Measurements from ENCODE around the gene MYCL. TPM values are rescaled to one million over a fixed set of nuclear protein-coding genes. Genes with fewer than 3 reads are reported as not detected.

MYCL gene
- total and polyA plus RNA-seq, 3 experiments from 2014 or later, result 0.24 TPM; not detected in 2

DNA sequence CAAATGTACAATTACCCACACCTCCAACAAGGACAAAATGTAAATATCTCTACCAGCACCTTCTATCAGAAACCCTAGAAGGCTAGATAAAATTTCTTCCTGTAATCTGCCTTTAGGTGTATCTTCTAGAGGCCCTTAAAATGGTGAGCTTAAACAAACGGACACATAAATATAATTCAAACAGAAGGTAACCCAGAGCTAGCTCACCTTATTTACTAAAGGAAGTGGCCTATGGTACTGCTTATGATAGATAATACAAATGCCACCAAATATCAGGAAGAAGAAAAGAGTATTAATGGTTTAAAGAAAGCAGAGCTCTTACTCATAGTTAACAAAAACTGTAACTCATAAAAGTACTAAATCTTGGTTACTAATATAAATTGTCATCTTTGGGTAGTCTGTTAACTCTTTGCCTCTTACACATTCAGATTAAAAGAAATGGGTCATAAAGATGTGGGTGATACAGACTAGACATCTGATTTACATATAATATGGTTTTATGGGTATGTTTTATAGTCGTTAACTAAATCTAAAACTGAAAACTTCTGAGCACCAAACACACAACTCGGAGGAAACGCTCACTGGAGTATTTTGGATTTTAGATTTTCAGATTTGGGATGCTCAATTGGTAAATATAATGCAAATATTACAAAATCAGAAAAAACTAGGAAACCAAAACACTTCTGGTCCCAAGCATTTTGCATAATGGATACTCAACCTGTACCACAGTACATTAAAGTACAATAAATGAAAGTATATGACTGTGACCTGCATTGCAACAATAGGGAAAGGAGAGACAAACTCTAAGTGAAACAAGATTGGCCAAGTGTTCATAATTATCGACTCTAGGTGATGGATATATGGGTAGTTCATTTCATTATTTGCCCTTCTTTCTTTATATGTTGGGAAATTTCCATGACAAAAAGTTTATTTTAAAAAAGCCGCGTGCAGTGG is 41.6 kb downstream of the MYCL start:
- no peaks in the 10 kb centered on the region for H3K36me3 ChIP-seq (ENCODE audit: insufficient read depth, low read length)
- no peak overlapping the region for H3K4me3 ChIP-seq (ENCODE audit: low read length)
- H3K27me3 ChIP-seq (ENCODE audit: insufficient read depth, low read length, poor library complexity, severe bottlenecking), result no peaks in the 10 kb centered on the region
- POLR2A ChIA-PET, result interaction anchor here (0.7 kb wide), 1 partner anchor 144 kb away, joined by 3 read pairs; no protein-coding TSS in a partner anchor
- no peak for DNase-seq
- CTCF ChIA-PET, result interaction anchor here (1.2 kb wide), 1 partner anchor 61 kb away, joined by 3 read pairs; no protein-coding TSS in a partner anchor
- no peaks in the 10 kb centered on the region for H3K9me3 ChIP-seq (ENCODE audit: low read length)
- H3K4me1 ChIP-seq (ENCODE audit: insufficient read depth, low read length), result no peaks in the 10 kb centered on the region
- Mint-ChIP-seq H3K4me1 (peaks cover 9 to 28% (median 22%) of the 10 kb centered on the region in 3 donors), H3K9me3 (no peaks in the 10 kb centered on the region), H3K27me3 (no peaks in the 10 kb centered on the region), H3K36me3 (peaks cover 7 to 33% (median 16%) of the 10 kb centered on the region in 3 donors), H3K27ac (peak overlapping the region in 1 of 8 donors; percentile 39), H3K4me3 (no peak overlapping the region)
- no peak overlapping the region for H3K27ac ChIP-seq (ENCODE audit: low read depth, low read length)

DNA sequence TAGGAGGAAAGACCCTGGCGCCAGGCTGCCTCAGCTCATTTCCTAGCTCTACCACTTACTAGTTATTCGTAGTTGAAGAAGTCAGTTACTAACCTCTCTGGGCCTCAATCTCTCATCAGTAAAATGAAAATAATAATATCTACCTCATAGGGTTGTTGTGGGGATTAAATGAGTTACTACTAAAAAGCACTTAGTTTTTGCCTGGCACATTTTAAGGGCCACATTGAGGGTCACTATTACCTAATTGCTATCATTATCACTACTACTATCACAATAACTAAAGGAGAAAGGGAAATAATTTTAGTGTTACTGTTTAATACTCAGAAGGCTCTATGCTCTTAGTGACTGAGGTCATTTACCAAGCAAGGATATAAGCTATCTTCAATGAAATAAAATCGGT is 43.4 kb downstream of the MYCL start:
- Mint-ChIP-seq H3K27me3 (no peaks in the 10 kb centered on the region), H3K27ac (no peak overlapping the region), H3K4me3 (no peak overlapping the region), H3K4me1 (peaks cover 0 to 21% (median 14%) of the 10 kb centered on the region in 3 donors), H3K9me3 (no peaks in the 10 kb centered on the region), H3K36me3 (peaks cover 3 to 39% (median 8%) of the 10 kb centered on the region in 3 donors)
- Histone ChIP-seq H3K27me3 (ENCODE audit: insufficient read depth, low read length, poor library complexity, severe bottlenecking) (no peaks in the 10 kb centered on the region), H3K4me3 (ENCODE audit: low read length) (no peak overlapping the region), H3K27ac (ENCODE audit: low read depth, low read length) (no peak overlapping the region), H3K9me3 (ENCODE audit: low read length) (no peaks in the 10 kb centered on the region), H3K36me3 (ENCODE audit: insufficient read depth, low read length) (no peaks in the 10 kb centered on the region), H3K4me1 (ENCODE audit: insufficient read depth, low read length) (no peaks in the 10 kb centered on the region)
- POLR2A ChIA-PET, result no interaction called here
- CTCF ChIA-PET, result no interaction called here
- DNase-seq, result no peak

DNA sequence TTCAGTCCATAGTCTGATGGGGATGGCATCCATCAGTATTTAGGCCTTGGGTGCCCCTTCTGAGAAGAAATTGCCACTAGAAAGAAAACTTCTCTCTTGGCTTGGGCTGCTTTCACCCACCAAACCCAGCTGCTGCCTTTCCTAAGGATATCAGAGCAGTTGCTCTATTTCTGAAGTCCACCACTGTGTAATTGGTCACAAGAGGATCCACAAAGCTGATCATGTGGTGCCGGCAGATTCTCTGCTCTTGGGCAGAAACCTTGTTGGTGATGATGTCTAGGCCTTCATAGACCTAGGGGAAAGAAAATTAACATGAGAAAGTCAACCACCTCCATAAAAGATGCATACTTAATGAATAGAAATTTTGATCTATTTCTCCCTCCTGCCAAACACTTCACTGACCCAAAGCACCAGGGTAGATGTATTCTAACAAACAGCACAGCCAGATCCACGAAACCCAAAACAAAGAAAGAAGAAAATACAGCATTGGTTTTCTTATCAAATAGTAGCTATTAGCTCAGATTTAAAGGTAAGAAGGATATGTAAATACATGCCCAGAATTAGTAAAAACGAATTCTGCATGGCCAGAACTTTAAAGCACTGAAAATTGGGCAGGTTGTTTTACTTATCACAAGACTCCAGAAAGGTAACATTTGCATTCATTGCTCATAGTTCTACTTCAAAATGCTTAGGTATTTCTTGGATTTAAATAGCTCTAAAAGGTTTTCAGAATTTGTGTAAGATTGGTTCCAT is 44.4 kb downstream of the MYCL start:
- H3K27me3 ChIP-seq (ENCODE audit: insufficient read depth, low read length, poor library complexity, severe bottlenecking), result no peaks in the 10 kb centered on the region
- Mint-ChIP-seq H3K36me3 (peaks cover 3 to 45% (median 8%) of the 10 kb centered on the region in 3 donors), H3K27ac (peak overlapping the region in 3 of 8 donors; percentile 11 to 17 (median 12)), H3K9me3 (no peaks in the 10 kb centered on the region), H3K27me3 (no peaks in the 10 kb centered on the region), H3K4me1 (peaks cover 0 to 17% (median 14%) of the 10 kb centered on the region in 3 donors), H3K4me3 (no peak overlapping the region)
- DNase-seq, result no peak
- H3K4me1 ChIP-seq (ENCODE audit: insufficient read depth, low read length), result no peaks in the 10 kb centered on the region
- POLR2A ChIA-PET, result no interaction called here
- H3K9me3 ChIP-seq (ENCODE audit: low read length), result no peaks in the 10 kb centered on the region
- CTCF ChIA-PET, result no interaction called here
- no peak overlapping the region for H3K27ac ChIP-seq (ENCODE audit: low read depth, low read length)
- no peak overlapping the region for H3K4me3 ChIP-seq (ENCODE audit: low read length)
- H3K36me3 ChIP-seq (ENCODE audit: insufficient read depth, low read length), result no peaks in the 10 kb centered on the region

DNA sequence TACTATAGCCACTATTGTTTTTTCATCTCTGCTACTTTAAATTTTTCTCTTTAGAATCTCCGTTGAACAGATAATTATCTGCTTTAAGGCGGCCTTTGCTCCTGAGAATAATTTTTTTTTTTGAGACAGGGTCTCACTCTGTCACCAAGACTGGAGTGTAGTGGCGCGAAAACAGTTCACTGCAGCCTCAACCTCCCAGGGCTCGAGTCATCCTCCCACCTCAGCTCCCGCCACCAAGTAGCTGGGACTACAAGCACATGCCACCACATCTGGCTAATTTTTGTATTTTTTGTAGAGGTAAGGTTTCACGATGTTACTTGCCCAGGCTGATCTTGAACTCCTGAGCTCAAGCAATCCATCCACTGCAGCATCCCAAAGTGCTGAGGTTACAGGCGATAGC is 47.0 kb downstream of the MYCL start:
- no peak for DNase-seq
- POLR2A ChIA-PET, result no interaction called here
- H3K4me1 Mint-ChIP-seq, result peaks cover 4 to 9% (median 7%) of the 10 kb centered on the region in 3 donors
- no peaks in the 10 kb centered on the region for H3K27me3 Mint-ChIP-seq
- Histone ChIP-seq H3K36me3 (ENCODE audit: insufficient read depth, low read length) (no peaks in the 10 kb centered on the region), H3K4me1 (ENCODE audit: insufficient read depth, low read length) (peaks cover 6% of the 10 kb centered on the region), H3K4me3 (ENCODE audit: low read length) (no peak overlapping the region), H3K27me3 (ENCODE audit: insufficient read depth, low read length, poor library complexity, severe bottlenecking) (no peaks in the 10 kb centered on the region), H3K27ac (ENCODE audit: low read depth, low read length) (no peak overlapping the region), H3K9me3 (ENCODE audit: low read length) (no peaks in the 10 kb centered on the region)
- H3K36me3 Mint-ChIP-seq, result peaks cover 3 to 39% (median 5%) of the 10 kb centered on the region in 3 donors
- no peaks in the 10 kb centered on the region for H3K9me3 Mint-ChIP-seq
- CTCF ChIA-PET, result interaction anchor here (0.8 kb wide), 1 partner anchor 9 kb away, joined by 4 read pairs; no protein-coding TSS in a partner anchor
- H3K27ac Mint-ChIP-seq, result peak overlapping the region in 1 of 8 donors; percentile 23
- H3K4me3 Mint-ChIP-seq, result no peak overlapping the region

DNA sequence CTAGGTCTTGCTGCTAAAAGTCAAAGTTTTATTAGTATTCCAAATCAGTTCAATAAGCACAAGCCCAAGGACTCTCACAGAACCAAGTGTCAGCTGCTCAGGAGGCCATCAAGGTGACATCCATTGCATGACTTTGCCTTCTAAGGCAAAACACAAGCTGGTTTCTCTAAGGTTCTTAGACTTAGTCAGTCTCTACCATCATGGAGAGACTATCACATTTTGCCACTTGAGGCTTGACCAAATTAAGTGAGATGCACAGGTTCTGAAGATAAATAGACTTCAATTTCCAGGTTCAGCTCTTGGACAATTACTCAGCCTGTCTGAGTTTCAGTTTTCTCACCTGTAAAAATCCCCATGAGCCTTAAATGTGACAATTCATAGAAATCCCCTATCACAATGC is 47.4 kb downstream of the MYCL start:
- POLR2A ChIA-PET, result no interaction called here
- no peaks in the 10 kb centered on the region for H3K9me3 Mint-ChIP-seq

DNA sequence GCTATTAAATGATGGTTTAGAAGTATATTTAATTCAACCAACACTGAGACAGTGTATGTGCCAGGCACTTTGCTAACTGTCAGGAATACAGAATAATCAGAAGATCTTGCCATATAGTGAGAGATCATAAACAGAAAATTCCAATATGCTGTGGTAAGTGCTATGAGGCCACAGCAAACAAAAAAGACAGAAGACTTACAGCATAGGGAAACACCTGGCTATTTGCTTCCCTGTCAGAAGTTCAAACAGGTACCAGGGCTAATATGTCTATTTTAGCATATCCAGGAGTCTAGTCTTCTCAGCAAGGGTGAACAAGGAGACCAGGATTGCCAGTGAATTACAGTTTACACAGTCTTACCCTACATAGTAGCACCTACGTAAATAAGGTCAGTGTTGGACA is 48.8 kb downstream of the MYCL start:
- peaks cover 3 to 49% (median 9%) of the 10 kb centered on the region in 3 donors for H3K36me3 Mint-ChIP-seq
- H3K4me1 Mint-ChIP-seq, result peaks cover 4 to 6% (median 6%) of the 10 kb centered on the region in 3 donors
- DNase-seq, result no peak
- H3K9me3 ChIP-seq (ENCODE audit: low read length), result no peaks in the 10 kb centered on the region
- H3K27ac ChIP-seq (ENCODE audit: low read depth, low read length), result no peak overlapping the region
- CTCF ChIA-PET, result no interaction called here
- H3K27me3 Mint-ChIP-seq, result no peaks in the 10 kb centered on the region
- POLR2A ChIA-PET, result no interaction called here
- no peaks in the 10 kb centered on the region for H3K27me3 ChIP-seq (ENCODE audit: insufficient read depth, low read length, poor library complexity, severe bottlenecking)
- no peak overlapping the region for H3K4me3 ChIP-seq (ENCODE audit: low read length)
- no peaks in the 10 kb centered on the region for H3K36me3 ChIP-seq (ENCODE audit: insufficient read depth, low read length)
- peak overlapping the region in 4 of 8 donors; percentile 29 to 84 (median 60) for H3K27ac Mint-ChIP-seq
- peaks cover 6% of the 10 kb centered on the region for H3K4me1 ChIP-seq (ENCODE audit: insufficient read depth, low read length)
- no peak overlapping the region for H3K4me3 Mint-ChIP-seq
- H3K9me3 Mint-ChIP-seq, result no peaks in the 10 kb centered on the region

More for the DNA sequence above, 47.4 kb downstream of the MYCL start:
- Mint-ChIP-seq H3K36me3 (peaks cover 3 to 42% (median 5%) of the 10 kb centered on the region in 3 donors), H3K27ac (peak overlapping the region in 1 of 8 donors; percentile 23), H3K4me1 (peaks cover 4 to 6% (median 6%) of the 10 kb centered on the region in 3 donors), H3K27me3 (no peaks in the 10 kb centered on the region), H3K4me3 (no peak overlapping the region)
- CTCF ChIA-PET, result interaction anchor here (0.8 kb wide), 1 partner anchor 9 kb away, joined by 4 read pairs; no protein-coding TSS in a partner anchor
- DNase-seq, result no peak
- Histone ChIP-seq H3K9me3 (ENCODE audit: low read length) (no peaks in the 10 kb centered on the region), H3K36me3 (ENCODE audit: insufficient read depth, low read length) (no peaks in the 10 kb centered on the region), H3K27ac (ENCODE audit: low read depth, low read length) (no peak overlapping the region), H3K4me1 (ENCODE audit: insufficient read depth, low read length) (peaks cover 6% of the 10 kb centered on the region), H3K4me3 (ENCODE audit: low read length) (no peak overlapping the region), H3K27me3 (ENCODE audit: insufficient read depth, low read length, poor library complexity, severe bottlenecking) (no peaks in the 10 kb centered on the region)

DNA sequence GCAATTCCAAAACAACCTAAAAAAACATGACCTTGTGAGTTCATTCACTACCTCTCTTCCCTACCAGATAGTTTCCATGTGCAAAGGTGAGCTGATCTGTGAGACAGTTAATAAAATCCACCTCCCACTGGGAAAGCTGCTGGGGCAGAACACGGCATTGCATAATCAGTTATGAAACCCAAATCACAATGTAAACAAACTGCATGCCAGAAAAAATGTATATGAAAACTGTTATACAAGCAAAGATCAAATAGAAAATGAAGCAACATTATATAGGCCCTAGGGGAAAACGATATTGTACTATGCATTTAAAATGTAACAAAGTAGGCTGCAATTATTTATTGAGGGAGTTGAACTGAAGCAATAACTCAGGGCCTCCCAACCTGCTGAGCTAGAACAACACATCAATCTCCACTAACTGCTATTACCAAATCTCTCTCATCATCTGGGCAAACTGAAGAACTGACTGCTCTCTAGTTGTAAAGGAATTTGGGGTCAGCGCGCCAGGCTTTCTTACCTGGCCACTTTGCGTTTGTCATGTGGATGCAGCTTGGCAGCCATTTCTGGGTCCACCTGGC is 49.4 kb downstream of the MYCL start:
- Mint-ChIP-seq H3K36me3 (peaks cover 3 to 54% (median 8%) of the 10 kb centered on the region in 3 donors), H3K27ac (peak overlapping the region in 4 of 8 donors; percentile 1 to 88 (median 68)), H3K9me3 (no peaks in the 10 kb centered on the region), H3K4me1 (peaks cover 4 to 6% (median 6%) of the 10 kb centered on the region in 3 donors), H3K4me3 (no peak overlapping the region), H3K27me3 (no peaks in the 10 kb centered on the region)
- ChIA-PET CTCF (no interaction called here), POLR2A (no interaction called here)
- no peaks in the 10 kb centered on the region for H3K36me3 ChIP-seq (ENCODE audit: insufficient read depth, low read length)
- no peak overlapping the region for H3K27ac ChIP-seq (ENCODE audit: low read depth, low read length)
- H3K4me3 ChIP-seq (ENCODE audit: low read length), result no peak overlapping the region
- DNase-seq, result no peak
- peaks cover 6% of the 10 kb centered on the region for H3K4me1 ChIP-seq (ENCODE audit: insufficient read depth, low read length)
- H3K9me3 ChIP-seq (ENCODE audit: low read length), result no peaks in the 10 kb centered on the region
- no peaks in the 10 kb centered on the region for H3K27me3 ChIP-seq (ENCODE audit: insufficient read depth, low read length, poor library complexity, severe bottlenecking)
